ENCODE measurements around the gene MAP3K13. TPM values are rescaled to one million over a fixed set of nuclear protein-coding genes. Genes with fewer than 3 reads are reported as not detected.
"Not testable (repeated sequence)": the region's sequence is repeated elsewhere in the genome, so short reads cannot be mapped to it uniquely, and the experiment has no call there.

The MAP3K13 gene
- total and polyA plus RNA-seq, 10 of the 15 experiments (the other 5 are each of a cell fraction or from before 2014, with no cell fraction given): 10.5 to 70.8 (median 26.8) TPM

- TF ChIP-seq ZNF592 (IDR thresholded peaks at IDR 0.05) (no peak), BACH1 (IDR thresholded peaks at IDR 0.05; ENCODE audit: borderline replicate concordance) (no peak)
Measured at GRCh38 chr3:185448107-185448506, 85.2 kb downstream of the MAP3K13 start (continued).

- SMC1A ChIA-PET (ENCODE audit: uncharacterized antibody, unreplicated experiment): interaction anchor here (1.3 kb wide), 1 partner anchor 10 kb away, joined by 3 read pairs; no protein-coding TSS in a partner anchor
- ATAC-seq; BruUV-seq (replicated peaks); RAD21 ChIA-PET (ENCODE audit: unreplicated experiment); H3K79me2 ChIP-seq (ENCODE audit: control insufficient read depth, insufficient read depth, low read length); DNase-seq (ENCODE audit: low read depth, low spot score); FAIRE-seq; H3K4me2 ChIP-seq (ENCODE audit: control insufficient read depth, insufficient read depth); intact Hi-C loops (cut with micrococcal nuclease; ENCODE audit: unreplicated experiment); H3K36me3 ChIP-seq (ENCODE audit: control insufficient read depth in 2 of 2, insufficient read depth in 2 of 2, low read length in 1 of 2); H3K4me1 ChIP-seq (ENCODE audit: control insufficient read depth, insufficient read depth, low read length); H3K9ac ChIP-seq (ENCODE audit: control insufficient read depth, insufficient read depth, low read length); H3K9me3 ChIP-seq (replicated peaks; ENCODE audit: control insufficient read depth, insufficient read depth, low read length); H2AFZ ChIP-seq (ENCODE audit: control insufficient read depth, low read depth, low read length); in situ Hi-C loops (cut with MboI); H3K27ac ChIP-seq (ENCODE audit: control insufficient read depth, insufficient read depth); H3K27me3 ChIP-seq (replicated peaks in 1 of 2; ENCODE audit: control insufficient read depth in 2 of 2, insufficient read depth in 2 of 2, low read length in 1 of 2); H3K4me3 ChIP-seq; H4K20me1 ChIP-seq (ENCODE audit: control insufficient read depth, insufficient read depth): not testable (repeated sequence)
- POLR2A ChIA-PET: interaction anchor here (0.7 kb wide), 1 partner anchor 125 kb away, joined by 3 read pairs; no protein-coding TSS in a partner anchor
- over 99% methylated on average over 8 of the region's 8 CpGs for WGBS (ENCODE audit: insufficient coverage, insufficient replicate concordance, low lambda C conversion rate, missing lambda C conversion rate)
- CTCF ChIA-PET: interaction anchor here (0.6 to 2.0 kb wide), 3 partner anchors 9 to 124 kb away, joined by 3 to 5 read pairs (median 4); no protein-coding TSS in a partner anchor
Measured at GRCh38 chr3:185451432-185451831, 88.5 kb downstream of the MAP3K13 start.

Data from GM12878 (cell line).